Aorta (tissue), 5 donors: ENCODE measurements around the gene MAPK8IP3. TPM values are rescaled to one million over a fixed set of nuclear protein-coding genes. Genes with fewer than 3 reads are reported as not detected.
"Not testable (repeated sequence)": the region's sequence is repeated elsewhere in the genome, so short reads cannot be mapped to it uniquely, and the experiment has no call there.

Experiments used
- ATAC-seq: fragments of 200-7000 bp; cut with Tn5 transposase; one replicate; pipeline ENCODE4 v1.9.1; 2022; ENCODE audit warnings: moderate library complexity; ENCODE audit not compliant: low FRiP score
- DNase-seq, 2 donors: peaks; one replicate each; pipeline ENCODE4 v3.0.0-alpha.2; 2020
- H3K27ac ChIP-seq, 2 donors: one replicate each; pipeline ENCODE4 v1.5.1; 2013; ENCODE audit warnings: low read length in 2 of 2, mild to moderate bottlenecking in 2 of 2, moderate library complexity in 2 of 2, control low read depth in 1 of 2, inconsistent platforms in 1 of 2, low read depth in 1 of 2
- H3K27me3 ChIP-seq, 2 donors: one replicate each; pipeline ENCODE4 v1.6.1; 2013; ENCODE audit warnings: control low read depth in 1 of 2, low read length in 1 of 2, mild to moderate bottlenecking in 1 of 2, moderate library complexity in 1 of 2; ENCODE audit not compliant: insufficient read depth in 2 of 2, control insufficient read depth in 1 of 2
- H3K36me3 ChIP-seq, 2 donors: one replicate each; pipeline ENCODE4 v1.6.1; 2013; ENCODE audit warnings: control low read depth in 1 of 2, low read length in 1 of 2, mild to moderate bottlenecking in 1 of 2; ENCODE audit not compliant: insufficient read depth in 2 of 2, control insufficient read depth in 1 of 2
- H3K4me1 ChIP-seq, 2 donors: one replicate each; pipeline ENCODE4 v1.6.1; 2013; ENCODE audit warnings: low read length in 2 of 2, control low read depth in 1 of 2, mild to moderate bottlenecking in 1 of 2, moderate library complexity in 1 of 2; ENCODE audit not compliant: insufficient read depth in 2 of 2, control insufficient read depth in 1 of 2
- H3K4me3 ChIP-seq, 2 donors: one replicate each; pipeline ENCODE4 v1.5.1; 2013; ENCODE audit warnings: low read length in 2 of 2, control low read depth in 1 of 2, mild to moderate bottlenecking in 1 of 2
- H3K9me3 ChIP-seq: one replicate; pipeline ENCODE4 v1.6.1; 2013; ENCODE audit warnings: mild to moderate bottlenecking, low read length; ENCODE audit not compliant: control insufficient read depth
- WGBS, 2 donors: extraction: QIAGEN DNeasy Blood & Tissue Kit; methylation state at CpG; one replicate each; pipeline ENCODE4 v1.1.7; 2013; 5-methylcytosine and 5-hydroxymethylcytosine counted together
- intact Hi-C, 2 donors: fragments of 100-400 bp; cut with DNase I; formaldehyde crosslinking; loops; one replicate each; pipeline versions ENCODE4 v1.14.2 to v1.15.0; 2022
- polyA plus RNA-seq, 2 donors: library from polyadenylated mRNA; stranded (reverse); fragments of 200-250 nt; gene quantifications; one replicate each; pipeline ENCODE4 v1.2.3, GENCODE V29; 2013
- total RNA-seq, 2 donors: library from RNA; stranded (reverse); fragmentation: NEBNext Ultra II Directional; extraction: Animal tissue kit (Norgen Biotek cat#: 25700); gene quantifications; one replicate each; pipeline ENCODE4 v1.2.1, GENCODE V29; 2021
- donor health status: healthy with polysubstance abuse.
- donor health status: Bipolar disorder and iron deficiency.
- donor health status: DM: no; HTN: no; CAD: no.
- donor health status: DM: no; HTN: no; CAD: no.
- donor health status: DM: yes; HTN: yes; CAD: no.

Gene MAPK8IP3
- total and polyA plus RNA-seq, 4 donors: 20.8 to 122 (median 84.2) TPM

DNA sequence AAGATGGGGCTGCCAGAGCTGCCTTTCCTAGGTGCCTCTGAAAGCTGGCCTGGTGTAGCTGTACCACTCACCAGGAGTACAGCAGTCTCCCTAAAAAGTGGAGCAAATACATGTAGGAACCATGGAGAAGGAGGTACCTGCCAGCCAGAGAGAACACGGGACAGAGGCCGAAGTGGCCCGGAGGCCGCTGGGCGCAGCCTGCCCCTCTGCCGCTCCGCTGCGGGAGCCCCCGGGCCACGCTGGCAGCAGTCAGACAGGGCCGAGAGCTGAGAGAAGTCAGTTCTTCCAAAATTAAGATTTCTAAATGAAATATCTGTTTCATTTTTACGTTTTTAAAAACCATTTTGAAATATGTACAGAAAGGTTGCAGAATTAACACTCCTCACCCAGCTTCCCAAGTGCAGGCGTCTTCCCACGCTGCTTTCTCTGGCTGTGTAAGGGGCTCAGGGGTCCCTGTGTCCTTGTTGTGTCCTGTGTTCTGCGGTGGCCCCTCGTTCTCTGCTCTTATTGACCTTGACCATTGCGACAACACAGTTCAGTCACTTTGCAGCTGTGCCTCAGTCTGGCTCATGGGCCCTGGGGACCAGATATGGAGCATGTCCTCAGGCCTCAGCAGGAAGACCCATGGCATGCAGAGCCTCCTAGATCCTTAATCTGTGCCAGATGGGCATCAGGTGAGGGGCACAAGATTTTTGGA is 5.0 kb downstream of the MAPK8IP3 start:
- intact Hi-C loops: no loop called here

GRCh38 chr16:1712791-1713261 is 6.8 kb downstream of the MAPK8IP3 start:
- DNase-seq: no peak
- Histone ChIP-seq H3K4me3 (no peak overlapping the region), H3K9me3 (no peaks in the 10 kb centered on the region), H3K36me3 (no peaks in the 10 kb centered on the region), H3K27ac (no peak overlapping the region), H3K27me3 (no peaks in the 10 kb centered on the region), H3K4me1 (no peaks in the 10 kb centered on the region)
- 72 to 76% methylated on average over 14 of the region's 14 CpGs for WGBS, 2 donors
- ATAC-seq: no peak
- intact Hi-C loops: no loop called here

More for the DNA sequence above, 5.0 kb downstream of the MAPK8IP3 start:
- H3K4me3 ChIP-seq: no peak overlapping the region
- DNase-seq (no peak), ATAC-seq (no peak)
- no peaks in the 10 kb centered on the region for H3K4me1 ChIP-seq
- no peaks in the 10 kb centered on the region for H3K27me3 ChIP-seq
- no peaks in the 10 kb centered on the region for H3K36me3 ChIP-seq
- no peak overlapping the region for H3K27ac ChIP-seq
- H3K9me3 ChIP-seq: no peaks in the 10 kb centered on the region
- WGBS, 2 donors: 89 to 92% methylated on average over 17 of the region's 17 CpGs

DNA sequence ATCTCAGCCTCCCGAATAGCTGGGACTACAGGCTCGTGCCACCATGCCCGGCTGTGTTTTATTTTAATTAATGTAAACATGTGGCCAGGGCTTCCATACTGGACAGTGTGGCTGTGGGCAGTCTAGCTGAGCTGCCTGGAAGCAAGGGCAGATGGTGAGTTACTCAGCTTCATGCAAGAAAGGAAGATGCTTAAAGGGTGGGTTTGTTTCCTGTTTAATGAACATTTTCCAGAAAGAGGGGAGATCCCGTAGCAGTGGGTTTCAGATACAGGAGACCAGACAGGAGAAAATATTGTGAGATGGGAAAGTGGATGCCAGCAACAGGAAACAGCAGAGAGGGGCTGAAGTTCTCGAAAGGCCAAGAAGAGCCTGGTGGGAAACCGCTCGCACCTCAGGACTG is 7.3 kb downstream of the MAPK8IP3 start:
- Histone ChIP-seq H3K27ac (no peak overlapping the region), H3K36me3 (no peaks in the 10 kb centered on the region), H3K4me3 (no peak overlapping the region), H3K4me1 (no peaks in the 10 kb centered on the region), H3K27me3 (no peaks in the 10 kb centered on the region), H3K9me3 (no peaks in the 10 kb centered on the region)
- ATAC-seq: no peak
- intact Hi-C loops: no loop called here
- 80 to 81% methylated on average over 7 of the region's 7 CpGs for WGBS, 2 donors
- DNase-seq: no peak

DNA sequence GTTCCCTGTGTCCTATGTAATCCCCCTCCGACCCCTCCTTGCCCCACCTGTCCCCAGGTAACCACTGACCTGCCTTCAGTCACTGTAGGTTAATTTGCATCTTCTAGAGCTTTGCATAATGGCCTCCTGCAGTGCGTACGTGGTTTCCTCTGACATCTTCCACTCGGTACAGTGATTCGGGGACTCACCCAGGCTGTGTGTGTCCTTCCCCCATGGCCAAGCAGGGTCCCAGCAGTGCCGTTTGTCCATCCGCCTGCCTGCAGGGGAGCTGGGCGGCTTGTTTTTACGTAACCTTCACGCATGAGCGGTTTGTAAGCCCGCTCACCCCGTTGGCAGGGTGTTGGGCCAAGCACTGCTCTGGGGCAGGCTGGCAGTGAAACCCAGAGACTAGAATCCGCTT is 7.9 kb downstream of the MAPK8IP3 start:
- no peaks in the 10 kb centered on the region for H3K4me1 ChIP-seq
- H3K27ac ChIP-seq: no peak overlapping the region
- 74 to 76% methylated on average over 14 of the region's 14 CpGs for WGBS, 2 donors
- ATAC-seq (no peak), DNase-seq (no peak)
- no peaks in the 10 kb centered on the region for H3K27me3 ChIP-seq
- no peaks in the 10 kb centered on the region for H3K9me3 ChIP-seq
- no peaks in the 10 kb centered on the region for H3K36me3 ChIP-seq
- intact Hi-C loops: no loop called here
- no peak overlapping the region for H3K4me3 ChIP-seq

DNA sequence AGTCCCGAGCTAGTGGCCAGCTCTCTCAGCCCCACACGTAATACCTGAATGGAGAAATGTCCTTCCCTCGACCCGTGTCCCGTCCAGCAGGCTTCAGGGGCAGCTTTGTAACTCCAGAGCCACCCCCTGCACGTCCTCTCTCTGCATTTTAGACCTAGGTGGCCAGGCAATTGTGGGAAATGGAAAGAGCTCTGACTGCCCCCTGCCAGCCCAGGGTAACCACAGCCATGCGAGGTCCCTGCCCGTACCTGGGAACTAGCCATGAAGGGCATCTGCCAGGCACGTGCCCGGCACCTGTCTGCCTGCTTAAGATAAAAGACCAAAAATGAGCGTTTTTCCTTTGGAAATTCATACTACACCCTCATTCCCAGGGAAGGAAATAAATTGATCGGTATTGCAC is 9.2 kb downstream of the MAPK8IP3 start:
- no peaks in the 10 kb centered on the region for H3K36me3 ChIP-seq
- intact Hi-C loops: no loop called here
- no peak overlapping the region for H3K27ac ChIP-seq
- ATAC-seq: no peak
- no peaks in the 10 kb centered on the region for H3K9me3 ChIP-seq
- H3K27me3 ChIP-seq: no peaks in the 10 kb centered on the region
- no peaks in the 10 kb centered on the region for H3K4me1 ChIP-seq
- no peak for DNase-seq
- WGBS, 2 donors: 89 to 93% methylated on average over 12 of the region's 12 CpGs
- no peak overlapping the region for H3K4me3 ChIP-seq

- H3K27me3 ChIP-seq, H3K4me1 ChIP-seq, H3K36me3 ChIP-seq, H3K9me3 ChIP-seq, H3K4me3 ChIP-seq, DNase-seq, intact Hi-C loops, H3K27ac ChIP-seq, ATAC-seq: not testable (repeated sequence)
- 81 to 87% methylated on average over 10 of the region's 10 CpGs for WGBS, 2 donors
Observed at GRCh38 chr16:1718236-1718635, 12.2 kb downstream of the MAPK8IP3 start.

- DNase-seq, ATAC-seq, H3K4me3 ChIP-seq, H3K27me3 ChIP-seq, H3K4me1 ChIP-seq, H3K36me3 ChIP-seq, intact Hi-C loops, H3K9me3 ChIP-seq, H3K27ac ChIP-seq: not testable (repeated sequence)
- WGBS, 2 donors: 89% methylated on average over 12 of the region's 12 CpGs
Observed at GRCh38 chr16:1719559-1720229, 13.7 kb downstream of the MAPK8IP3 start.

DNA sequence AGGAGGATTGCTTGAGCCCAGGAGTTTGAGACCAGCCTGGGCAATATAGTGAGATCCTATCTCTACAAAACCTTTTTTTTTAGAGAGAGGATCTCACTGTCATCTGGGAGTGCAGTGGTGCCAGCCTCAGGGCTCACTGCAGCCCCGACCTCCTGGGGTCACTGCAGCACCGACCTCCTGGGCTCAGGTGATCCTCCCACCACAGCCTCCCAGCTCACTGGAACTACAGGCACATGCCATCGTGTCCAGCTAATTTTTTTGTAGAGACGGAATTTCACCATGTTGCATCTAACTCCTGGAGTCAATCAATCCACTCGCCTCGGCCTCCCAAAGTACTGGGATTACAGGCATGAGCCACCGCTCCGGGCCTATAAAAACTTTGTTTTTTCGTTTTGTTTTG is 15.4 kb downstream of the MAPK8IP3 start:
- H3K27ac ChIP-seq: no peak overlapping the region
- intact Hi-C loops: no loop called here
- ATAC-seq: no peak

More for the DNA sequence above, 15.4 kb downstream of the MAPK8IP3 start:
- H3K36me3 ChIP-seq: peaks cover 0 to 3% of the 10 kb centered on the region in 2 donors
- H3K4me3 ChIP-seq: no peak overlapping the region
- no peak for DNase-seq
- H3K27me3 ChIP-seq: no peaks in the 10 kb centered on the region
- WGBS, 2 donors: 93 to 94% methylated on average over 9 of the region's 9 CpGs
- H3K9me3 ChIP-seq: no peaks in the 10 kb centered on the region
- no peaks in the 10 kb centered on the region for H3K4me1 ChIP-seq
